Thyroid gland (tissue), 4 donors: ENCODE measurements around the gene RRAGD. TPM values are rescaled to one million over a fixed set of nuclear protein-coding genes. Genes with fewer than 3 reads are reported as not detected.
A peak's percentile ranks its signal among the peaks of the same experiment; 100 is the strongest.

Experiments
- DNase-seq, 2 donors: peaks; one replicate each; pipeline ENCODE4 v3.0.0-alpha.2; 2019
- H3K27ac ChIP-seq, 3 donors: fragments of 200-600 bp; sonication (generic); 1 replicate in 2 of 3; 2 replicates in 1 of 3; pipeline ENCODE4 v1.5.1; 2016 to 2019; ENCODE audit warnings: mild to moderate bottlenecking in 1 of 3, moderate library complexity in 1 of 3
- H3K27me3 ChIP-seq: fragments of 200-600 bp; sonication (generic); one replicate; pipeline ENCODE4 v1.5.1; 2019
- H3K36me3 ChIP-seq, 2 donors: fragments of 200-600 bp; sonication (generic); one replicate each; pipeline ENCODE4 v1.5.1; 2016 to 2019
- H3K4me1 ChIP-seq, 2 donors: fragments of 200-600 bp; sonication (generic); one replicate each; pipeline ENCODE4 v1.5.1; 2017 to 2019
- H3K4me3 ChIP-seq, 3 donors: fragments of 200-600 bp; sonication (generic); replicated peaks in 1 of 3; 1 replicate in 2 of 3; 2 replicates in 1 of 3; pipeline ENCODE4 v1.5.1; 2016; ENCODE audit warnings: mild to moderate bottlenecking in 1 of 3
- H3K9me3 ChIP-seq: fragments of 200-600 bp; sonication (generic); one replicate; pipeline ENCODE4 v1.5.1; 2017
- POLR2A ChIP-seq, 2 donors: fragments of 450-650 bp; IDR thresholded peaks; one replicate each; pipeline ENCODE4 v1.6.1; 2017; ENCODE audit warnings: antibody characterized with exemption in 2 of 2, mild to moderate bottlenecking in 2 of 2, moderate library complexity in 1 of 2
- WGBS, 2 donors: methylation state at CpG; one replicate each; pipeline ENCODE4 v1.1.5; 2017; 5-methylcytosine and 5-hydroxymethylcytosine counted together
- intact Hi-C: fragments of 100-400 bp; cut with DNase I; formaldehyde crosslinking; loops from one replicate; pipeline ENCODE4 v1.15.1; 2023
- total RNA-seq, 4 donors: library from RNA; depleted of rRNA; stranded (reverse); fragments of >200 nt; gene quantifications; one replicate each; pipeline ENCODE4 v1.2.3, GENCODE V29; 2016
- TF ChIP-seq, protein P1 (sequence below), 6 experiments: fragments of 200-600 bp in 3 of 6; fragments of 450-650 bp in 3 of 6; sonication (generic) in 3 of 6; IDR thresholded peaks; one replicate each; pipeline ENCODE4 v1.5.1; 2016 to 2019; ENCODE audit warnings: antibody characterized with exemption in 6 of 6, mild to moderate bottlenecking in 2 of 6, inconsistent platforms in 1 of 6, moderate library complexity in 1 of 6

RRAGD gene, protein sequence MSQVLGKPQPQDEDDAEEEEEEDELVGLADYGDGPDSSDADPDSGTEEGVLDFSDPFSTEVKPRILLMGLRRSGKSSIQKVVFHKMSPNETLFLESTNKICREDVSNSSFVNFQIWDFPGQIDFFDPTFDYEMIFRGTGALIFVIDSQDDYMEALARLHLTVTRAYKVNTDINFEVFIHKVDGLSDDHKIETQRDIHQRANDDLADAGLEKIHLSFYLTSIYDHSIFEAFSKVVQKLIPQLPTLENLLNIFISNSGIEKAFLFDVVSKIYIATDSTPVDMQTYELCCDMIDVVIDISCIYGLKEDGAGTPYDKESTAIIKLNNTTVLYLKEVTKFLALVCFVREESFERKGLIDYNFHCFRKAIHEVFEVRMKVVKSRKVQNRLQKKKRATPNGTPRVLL
- total RNA-seq: 10 to 100 TPM; 49.8 to 73.0 (median 62.2) TPM

DNA sequence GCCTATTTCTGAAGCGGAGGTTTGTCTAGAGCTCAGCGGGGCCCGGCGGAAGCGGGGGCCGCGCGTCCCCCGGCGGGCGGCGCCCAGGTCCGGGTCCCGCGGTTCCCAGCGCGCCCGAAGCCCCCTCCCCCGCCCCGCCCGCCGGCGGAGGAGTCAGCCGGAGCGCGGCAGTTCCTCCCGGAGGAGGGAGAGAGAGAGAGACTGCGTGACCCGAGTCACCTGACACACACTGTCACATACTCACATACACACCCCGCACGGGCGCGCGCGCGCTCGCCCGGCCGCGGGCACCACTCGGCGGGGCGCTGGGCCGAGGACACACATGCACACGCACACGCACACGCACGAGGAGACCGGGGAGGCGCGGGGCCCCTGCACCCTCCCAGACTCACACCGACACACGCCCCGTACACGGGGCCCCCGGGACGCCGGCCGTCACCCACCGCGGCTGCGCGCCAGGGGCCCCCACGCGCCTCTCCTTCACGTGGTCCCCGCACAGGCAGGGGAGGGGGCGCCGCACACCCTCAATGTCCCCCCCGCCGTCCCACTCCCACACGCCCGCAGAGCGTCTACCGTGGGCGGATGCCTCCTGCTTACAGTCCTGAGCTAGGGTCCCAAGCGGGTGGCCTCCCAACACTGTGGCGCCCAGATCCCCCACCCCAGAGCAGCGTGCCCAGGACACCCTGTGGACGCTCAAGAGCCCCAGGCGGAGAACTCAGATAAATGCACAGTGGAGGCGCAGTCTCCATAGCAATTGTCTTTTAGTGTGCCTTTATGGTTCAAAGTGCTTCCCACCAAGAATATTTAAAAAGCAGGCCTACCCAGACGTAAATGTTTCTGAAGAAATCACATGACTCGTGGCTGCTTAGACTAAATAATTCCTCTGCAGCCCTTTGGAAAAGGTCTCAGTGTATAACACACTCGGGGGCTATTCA lies at the start of gene RRAGD:
TSS of gene RRAGD (minus strand) at position 203 of the 935 bp plus-strand sequence. CDS start 280 bp downstream, outside the sequence.
- 0 to 4% methylated on average over 9 to 30 of the region's 85 CpGs for WGBS, 2 donors

DNA sequence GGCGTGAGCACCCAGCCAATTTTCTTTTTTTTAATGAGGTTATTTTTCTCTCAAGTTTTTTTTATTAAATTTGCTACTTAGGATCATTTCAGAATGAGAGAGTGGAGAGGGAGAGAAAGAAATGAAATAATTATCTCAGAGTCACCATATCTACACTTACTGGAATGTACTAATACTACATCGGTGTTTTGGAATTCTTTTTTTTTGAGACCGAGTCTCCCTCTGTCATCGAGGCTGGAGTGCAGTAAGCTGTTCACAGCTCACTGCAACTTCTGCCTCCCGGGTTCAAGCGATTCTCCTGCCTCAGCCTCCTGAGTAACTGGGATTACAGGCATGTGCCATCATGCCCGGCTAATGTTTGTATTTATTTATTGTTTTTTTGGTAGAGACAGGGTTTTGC lies 48.6 kb upstream of the RRAGD start:
- TF ChIP-seq, protein P1, sequence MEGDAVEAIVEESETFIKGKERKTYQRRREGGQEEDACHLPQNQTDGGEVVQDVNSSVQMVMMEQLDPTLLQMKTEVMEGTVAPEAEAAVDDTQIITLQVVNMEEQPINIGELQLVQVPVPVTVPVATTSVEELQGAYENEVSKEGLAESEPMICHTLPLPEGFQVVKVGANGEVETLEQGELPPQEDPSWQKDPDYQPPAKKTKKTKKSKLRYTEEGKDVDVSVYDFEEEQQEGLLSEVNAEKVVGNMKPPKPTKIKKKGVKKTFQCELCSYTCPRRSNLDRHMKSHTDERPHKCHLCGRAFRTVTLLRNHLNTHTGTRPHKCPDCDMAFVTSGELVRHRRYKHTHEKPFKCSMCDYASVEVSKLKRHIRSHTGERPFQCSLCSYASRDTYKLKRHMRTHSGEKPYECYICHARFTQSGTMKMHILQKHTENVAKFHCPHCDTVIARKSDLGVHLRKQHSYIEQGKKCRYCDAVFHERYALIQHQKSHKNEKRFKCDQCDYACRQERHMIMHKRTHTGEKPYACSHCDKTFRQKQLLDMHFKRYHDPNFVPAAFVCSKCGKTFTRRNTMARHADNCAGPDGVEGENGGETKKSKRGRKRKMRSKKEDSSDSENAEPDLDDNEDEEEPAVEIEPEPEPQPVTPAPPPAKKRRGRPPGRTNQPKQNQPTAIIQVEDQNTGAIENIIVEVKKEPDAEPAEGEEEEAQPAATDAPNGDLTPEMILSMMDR (IDR thresholded peaks at IDR 0.05): no peak
- TF ChIP-seq POLR2A (IDR thresholded peaks at IDR 0.05): no peak
- H3K36me3 ChIP-seq: no peaks in the 10 kb centered on the region
- no peaks in the 10 kb centered on the region for H3K9me3 ChIP-seq
- intact Hi-C loops: no loop called here
- H3K4me1 ChIP-seq: no peaks in the 10 kb centered on the region
- H3K27ac ChIP-seq: no peak overlapping the region
- 84 to 87% methylated on average over 7 of the region's 7 CpGs for WGBS, 2 donors
- no peak for DNase-seq
- H3K4me3 ChIP-seq: no peak overlapping the region
- H3K27me3 ChIP-seq: no peaks in the 10 kb centered on the region

More for the DNA sequence above, at the start of gene RRAGD:
- peak within 1 kb of the TSS; percentile 86 to 94 (median 94) for H3K4me3 ChIP-seq
- H3K27ac ChIP-seq: peak within 1 kb of the TSS; percentile 86 to 95 (median 92)
- intact Hi-C loops: no loop called here
- H3K4me1 ChIP-seq: no peaks in the 10 kb centered on the region
- DNase-seq: peak; percentile 81 to 86
- no peaks in the 10 kb centered on the region for H3K9me3 ChIP-seq
- no peaks in the 10 kb centered on the region for H3K27me3 ChIP-seq
- no peaks in the 10 kb centered on the region for H3K36me3 ChIP-seq
- TF ChIP-seq POLR2A (IDR thresholded peaks at IDR 0.05): peak in 1 of 2 donors; percentile 74
- TF ChIP-seq, protein P1 (IDR thresholded peaks at IDR 0.05): no peak

DNA sequence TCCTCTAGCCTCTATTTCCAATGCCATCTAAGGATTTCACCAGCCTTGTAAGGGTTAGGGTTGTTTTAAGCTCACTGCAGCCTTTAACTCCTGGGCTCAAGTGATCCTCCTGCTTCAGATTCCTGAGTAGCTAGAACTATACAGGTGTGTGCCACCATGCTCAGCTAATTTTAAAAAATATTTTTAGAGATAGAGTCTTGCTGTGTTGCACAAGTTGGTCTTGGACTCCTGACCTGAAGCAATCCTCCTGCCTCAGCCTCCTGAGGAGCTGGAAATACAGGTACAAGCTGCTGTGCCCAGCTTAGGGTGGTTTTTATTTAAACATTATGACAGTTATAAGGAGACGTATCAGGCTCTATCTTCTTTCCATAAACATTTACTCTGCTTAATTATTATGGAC lies 47.4 kb upstream of the RRAGD start:
- Histone ChIP-seq H3K9me3 (no peaks in the 10 kb centered on the region), H3K4me1 (no peaks in the 10 kb centered on the region), H3K36me3 (no peaks in the 10 kb centered on the region), H3K27me3 (no peaks in the 10 kb centered on the region), H3K27ac (no peak overlapping the region), H3K4me3 (no peak overlapping the region)
- intact Hi-C loops: no loop called here
- DNase-seq: no peak
- 95 to 97% methylated on average over 1 of the region's 1 CpG for WGBS, 2 donors
- no peak for TF ChIP-seq POLR2A (IDR thresholded peaks at IDR 0.05)
- TF ChIP-seq, protein P1 (IDR thresholded peaks at IDR 0.05): no peak

DNA sequence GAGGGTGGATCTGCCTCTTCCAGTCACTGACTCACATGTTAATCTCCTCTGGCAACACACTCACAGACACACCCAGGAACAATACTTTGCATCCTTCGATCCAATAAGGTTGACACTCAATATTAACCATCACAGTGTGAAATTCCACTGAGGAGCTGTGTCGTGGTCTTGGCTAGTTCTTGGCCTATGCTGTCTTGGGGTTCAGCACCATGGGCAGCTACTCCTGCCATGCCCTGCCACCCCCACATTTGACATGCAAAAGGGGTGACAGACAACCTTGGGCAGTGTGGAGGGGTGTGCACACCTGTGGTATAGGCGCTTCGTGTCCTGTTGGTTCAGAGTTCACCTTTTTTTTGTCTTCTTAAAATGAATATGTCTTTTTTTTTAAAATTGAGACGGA lies 46.6 kb upstream of the RRAGD start:
- no peaks in the 10 kb centered on the region for H3K4me1 ChIP-seq
- H3K27me3 ChIP-seq: no peaks in the 10 kb centered on the region
- TF ChIP-seq, protein P1 (IDR thresholded peaks at IDR 0.05): no peak
- TF ChIP-seq POLR2A (IDR thresholded peaks at IDR 0.05): no peak
- H3K36me3 ChIP-seq: no peaks in the 10 kb centered on the region
- H3K27ac ChIP-seq: no peak overlapping the region
- no peaks in the 10 kb centered on the region for H3K9me3 ChIP-seq
- DNase-seq: no peak
- intact Hi-C loops: no loop called here
- no peak overlapping the region for H3K4me3 ChIP-seq
- 91% methylated on average over 5 of the region's 5 CpGs for WGBS, 2 donors
